GM12878 (cell line): Measurements from ENCODE around the gene CCNC. TPM values are rescaled to one million over a fixed set of nuclear protein-coding genes. Genes with fewer than 3 reads are reported as not detected.
A peak's percentile ranks its signal among the peaks of the same experiment; 100 is the strongest.

ENCODE experiments used
- BCLAF1 ChIP-seq: fragments of 450-650 bp; IDR thresholded peaks from 2 replicates; pipeline ENCODE4 v1.6.1; 2017; ENCODE audit warnings: antibody characterized with exemption, mild to moderate bottlenecking, moderate library complexity
- BMI1 ChIP-seq: fragments of 450-650 bp; IDR thresholded peaks from 2 replicates; pipeline ENCODE4 v1.6.1; 2016; ENCODE audit warnings: mild to moderate bottlenecking, moderate library complexity, borderline replicate concordance
- ELK1 ChIP-seq: IDR thresholded peaks from 2 replicates; pipeline ENCODE4 v1.6.1; 2012; ENCODE audit warnings: low read depth, low read length, improper control_type of control experiment
- EP300 ChIP-seq, 2 experiments: fragments of 150-350 bp in 1 of 2; IDR thresholded peaks; 2 replicates each; pipeline ENCODE4 v1.6.1; 2011 to 2012; ENCODE audit warnings: low read depth in 2 of 2, low read length in 2 of 2, borderline replicate concordance in 1 of 2, improper control_type of control experiment in 1 of 2, inconsistent platforms in 1 of 2; ENCODE audit not compliant: control insufficient read depth in 1 of 2
- EZH2 ChIP-seq: IDR thresholded peaks from 2 replicates; pipeline ENCODE4 v1.6.1; 2012; ENCODE audit warnings: low read depth, mild to moderate bottlenecking, control low read depth, inconsistent platforms, low read length, borderline replicate concordance; ENCODE audit not compliant: control insufficient read depth
- GABPA ChIP-seq: IDR thresholded peaks from 2 replicates; pipeline ENCODE4 v1.6.1; 2014; ENCODE audit warnings: antibody characterized with exemption, low read depth, mild to moderate bottlenecking, inconsistent platforms
- IKZF2 ChIP-seq, 2 experiments: fragments of 450-650 bp; IDR thresholded peaks; 2 replicates each; pipeline ENCODE4 v1.6.1; 2017; ENCODE audit warnings: mild to moderate bottlenecking in 2 of 2, moderate library complexity in 2 of 2
- JUNB ChIP-seq: IDR thresholded peaks from 2 replicates; pipeline ENCODE4 v1.6.1; 2016; ENCODE audit warnings: antibody characterized with exemption, mild to moderate bottlenecking
- MAX ChIP-seq: IDR thresholded peaks from 2 replicates; pipeline ENCODE4 v1.6.1; 2012; ENCODE audit warnings: low read depth, low read length, improper control_type of control experiment
- PAX5 ChIP-seq: IDR thresholded peaks from 2 replicates; pipeline ENCODE4 v1.6.1; 2011; ENCODE audit warnings: low read depth, low read length, borderline replicate concordance
- PKNOX1 ChIP-seq: fragments of 450-650 bp; IDR thresholded peaks from 2 replicates; pipeline ENCODE4 v1.6.1; 2016; ENCODE audit warnings: mild to moderate bottlenecking
- RB1 ChIP-seq: fragments of 450-650 bp; formaldehyde crosslinking; IDR thresholded peaks from 2 replicates; pipeline ENCODE4 v1.6.1; 2017; ENCODE audit warnings: mild to moderate bottlenecking, borderline replicate concordance
- RELA ChIP-seq: fragments of 450-650 bp; IDR thresholded peaks from 2 replicates; pipeline ENCODE4 v1.8.0; 2014; ENCODE audit warnings: borderline replicate concordance; ENCODE audit not compliant: partially characterized antibody
- SUPT20H ChIP-seq: IDR thresholded peaks from 2 replicates; pipeline ENCODE4 v1.6.1; 2011; ENCODE audit warnings: low read depth, mild to moderate bottlenecking, low read length, moderate library complexity, borderline replicate concordance; ENCODE audit not compliant: control insufficient read depth
- USF2 ChIP-seq: IDR thresholded peaks from 2 replicates; pipeline ENCODE4 v1.6.1; 2011; ENCODE audit warnings: low read depth, low read length, improper control_type of control experiment, borderline replicate concordance
- WRNIP1 ChIP-seq: IDR thresholded peaks from 2 replicates; pipeline ENCODE4 v1.6.1; 2011; ENCODE audit warnings: low read depth, low read length, improper control_type of control experiment, borderline replicate concordance
- YY1 ChIP-seq: IDR thresholded peaks from 2 replicates; pipeline ENCODE4 v1.6.1; 2011; ENCODE audit warnings: low read depth, mild to moderate bottlenecking, low read length
- ZBTB11 ChIP-seq: fragments of 450-650 bp; formaldehyde crosslinking; IDR thresholded peaks from 2 replicates; pipeline ENCODE4 v1.5.0; 2022; ENCODE audit warnings: mild to moderate bottlenecking, missing genetic modification characterization
- ZNF384 ChIP-seq: IDR thresholded peaks from 2 replicates; pipeline ENCODE4 v1.6.1; 2012; ENCODE audit warnings: low read depth, mild to moderate bottlenecking, low read length, improper control_type of control experiment, borderline replicate concordance
- polyA plus RNA-seq, 11 experiments: library from polyadenylated mRNA; depleted of rRNA in 4 of 11; unstranded in 6 of 11; stranded (reverse) in 5 of 11; fragments of >200 nt; fragmentation: Nextera tagmentation in 4 of 11; fragmentation: Illumina TruSeq in 1 of 11; extraction: Ambion mirVana in 4 of 11; extraction: Trizol in 1 of 11; gene quantifications; 1 replicate in 1 of 11; 2 replicates in 10 of 11; pipeline versions ENCODE4 v1.2.1 to v1.2.3, GENCODE V29; 2011 to 2016; ENCODE audit warnings: inconsistent platforms in 2 of 11, missing spikeins in 2 of 11, low read depth in 1 of 11
- total RNA-seq, 4 experiments: library from RNA; depleted of rRNA in 3 of 4; stranded (reverse); fragments of >200 nt in 3 of 4; fragmentation: Illumina TruSeq in 1 of 4; extraction: Trizol in 1 of 4; gene quantifications; 2 replicates each; pipeline versions ENCODE4 v1.2.1 to v1.2.3, GENCODE V29; 2013 to 2021

CCNC gene
- total and polyA plus RNA-seq, 10 of the 15 experiments (the other 5 are each of a cell fraction or from before 2014, with no cell fraction given): 68.5 to 168 (median 99.4) TPM

GRCh38 chr6:99611148-99611547 is 42.7 kb upstream of the CCNC start (continued):
- TF ChIP-seq ZBTB11 (CRISPR knock-in tag) (no peak), WRNIP1 (no peak), MAX (no peak), EP300 (IDR thresholded peaks at IDR 0.05; ENCODE audit: borderline replicate concordance in 1 of 2, control insufficient read depth in 1 of 2, low read depth in 2 of 2, low read length in 2 of 2) (peak in 1 of 2 experiments; percentile 27; a peak in 1 of 4 replicates), GABPA (no peak), PAX5 (no peak), EZH2 (0 out of 2 replicates have a peak, but pooled peaks have one; percentile 29), RB1 (no peak), SUPT20H (no peak), IKZF2 (IDR thresholded peaks at IDR 0.05) (peak in 1 of 2 experiments; percentile 39; a peak in 2 of 4 replicates), BCLAF1 (no peak), PKNOX1 (no peak), ELK1 (no peak), YY1 (peak; percentile 87), ZNF384 (no peak), JUNB (peak; percentile 81), USF2 (no peak), BMI1 (no peak), RELA (no peak)
